Measurements from ENCODE around the gene PPP2R2B.

DNA sequence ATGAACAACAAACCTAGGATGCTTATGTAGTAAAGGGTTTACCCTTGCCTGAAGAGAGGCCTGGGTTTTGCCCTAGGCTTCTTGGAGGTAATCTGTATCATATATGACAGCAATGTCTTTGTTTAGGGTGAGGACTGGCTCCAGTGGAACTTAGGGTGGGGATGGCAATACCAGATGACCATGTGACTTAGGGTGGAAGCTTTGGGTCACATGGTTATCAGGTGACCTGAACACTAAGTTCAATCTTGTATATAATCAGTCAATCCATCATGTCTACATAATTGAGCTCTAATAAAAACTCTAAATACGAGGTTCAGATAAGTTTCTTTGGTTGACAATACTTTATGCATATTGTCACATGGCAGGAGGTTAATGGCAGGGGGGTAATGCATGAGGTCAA, 10.6 kb upstream of the PPP2R2B start:
- TF ChIP-seq POLR2A (IDR thresholded peaks at IDR 0.05; ENCODE audit: low read depth) (no peak), CTCF (IDR thresholded peaks at IDR 0.05) (no peak), EP300 (IDR thresholded peaks at IDR 0.05) (no peak)

All from esophagus muscularis mucosa (tissue), 4 donors.